GM12874 (cell line): ENCODE results near the gene ROR2.
A peak's percentile ranks its signal among the peaks of the same experiment; 100 is the strongest.

Source experiments
- CTCF ChIP-seq: IDR thresholded peaks from 2 replicates; pipeline ENCODE4 v1.5.1; 2011; ENCODE audit warnings: low read depth, mild to moderate bottlenecking, control low read depth, low read length, moderate library complexity; ENCODE audit not compliant: insufficient read depth

The ROR2 gene

DNA sequence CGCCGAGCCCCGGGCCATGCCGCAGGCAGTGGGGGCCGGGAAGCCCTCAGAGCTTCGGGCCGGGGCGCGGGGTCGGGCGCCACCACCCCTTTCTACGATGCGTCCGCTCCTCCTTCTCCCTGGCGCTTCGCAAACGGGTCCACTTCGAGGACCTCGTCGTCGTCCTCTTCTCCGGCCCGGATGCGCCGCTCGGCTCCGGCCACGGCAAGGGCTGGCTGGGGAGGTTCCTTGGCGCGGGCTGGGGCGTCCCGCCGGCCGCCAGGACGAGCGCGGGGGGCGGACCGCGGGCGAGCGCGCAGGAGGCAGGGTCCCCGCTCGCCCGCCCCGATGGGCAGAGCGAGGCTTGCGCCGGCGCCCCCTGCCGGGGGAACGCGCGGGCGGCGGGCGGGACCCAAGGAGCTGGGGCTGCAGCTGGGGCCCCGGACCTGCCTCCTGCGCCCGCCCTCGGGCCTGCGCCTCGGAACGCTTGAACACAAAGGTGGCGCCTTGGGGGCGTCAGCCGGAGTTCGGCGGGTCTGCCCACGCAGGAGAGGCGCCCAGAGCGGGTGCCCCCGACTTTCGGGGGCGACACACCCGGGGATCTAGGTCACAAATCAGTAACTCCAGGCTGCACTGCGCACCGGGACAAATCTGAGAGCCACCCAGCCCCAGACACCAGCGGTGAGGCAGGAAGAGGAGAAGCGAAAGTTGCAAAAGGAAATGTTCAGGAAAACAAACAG lies at the start of gene ROR2:
ROR2 (minus strand) TSS at position 283 of the 719 bp plus-strand sequence.
- peak; percentile 65 for TF ChIP-seq CTCF

DNA sequence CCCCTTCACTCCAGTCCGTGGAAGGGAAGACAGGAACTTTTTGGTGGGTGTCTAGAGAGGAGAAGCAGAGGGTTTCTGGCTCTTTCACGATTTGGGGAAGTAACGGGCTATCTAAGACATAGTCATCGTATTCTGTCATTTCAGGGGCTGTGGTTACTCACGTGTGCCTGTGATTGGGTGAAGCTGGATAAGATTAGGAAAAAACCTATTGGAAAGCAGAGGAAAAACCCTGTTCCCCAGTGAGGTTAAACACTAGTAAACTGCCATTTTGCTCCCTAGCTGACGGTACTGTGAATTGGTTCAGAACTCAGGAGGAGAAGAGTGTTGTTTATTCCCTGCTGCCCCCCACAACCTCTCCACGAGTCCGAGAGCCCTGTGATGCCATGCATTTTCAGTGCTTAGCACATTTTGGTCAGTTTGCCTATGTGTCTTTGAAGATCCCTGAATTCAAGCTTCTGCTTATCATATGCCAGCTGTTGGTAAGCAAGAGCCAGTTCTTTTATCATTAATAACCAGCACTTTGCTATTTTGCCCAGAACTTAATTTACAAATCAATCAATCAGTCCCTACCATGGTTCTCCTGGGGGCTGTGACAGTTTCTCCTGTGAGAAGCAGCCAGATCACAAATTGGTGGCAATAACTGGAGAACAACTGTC lies 45.1 kb upstream of the ROR2 start:
- no peak for TF ChIP-seq CTCF

- no peak for TF ChIP-seq CTCF
Observed at GRCh38 chr9:91994422-91994821, 44.4 kb upstream of the ROR2 start.

DNA sequence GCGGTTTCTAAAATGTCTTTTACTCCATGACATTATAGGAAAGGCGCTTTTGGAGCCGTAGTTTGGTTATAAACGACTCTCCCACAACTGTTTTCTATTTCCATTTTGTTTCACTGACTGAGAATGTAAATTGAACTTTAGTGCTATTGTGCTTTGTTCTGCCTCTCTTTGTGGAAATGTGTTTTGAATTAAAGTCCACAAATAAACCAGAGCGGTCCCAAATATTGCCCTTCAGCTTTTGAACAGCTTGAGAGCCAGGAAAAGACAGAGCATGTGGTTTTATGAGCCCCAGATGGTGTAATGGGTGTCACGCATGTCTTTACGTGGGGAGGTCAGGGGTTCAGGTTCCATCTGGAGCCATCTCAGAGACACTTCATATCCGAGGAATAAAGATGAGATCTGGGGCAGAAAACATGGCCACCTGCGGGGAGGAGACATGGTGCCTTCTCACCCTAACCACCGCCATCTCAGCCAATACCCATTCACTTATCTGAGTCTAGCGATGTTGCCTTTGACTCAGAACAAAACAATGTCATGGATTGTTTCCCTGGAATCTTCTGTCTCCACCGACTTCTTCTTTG lies 42.5 kb upstream of the ROR2 start:
- TF ChIP-seq CTCF = no peak

- TF ChIP-seq CTCF = no peak
Observed at GRCh38 chr9:91991721-91992341, 41.8 kb upstream of the ROR2 start.

- no peak for TF ChIP-seq CTCF
Observed at GRCh38 chr9:91986248-91986647, 36.2 kb upstream of the ROR2 start.

DNA sequence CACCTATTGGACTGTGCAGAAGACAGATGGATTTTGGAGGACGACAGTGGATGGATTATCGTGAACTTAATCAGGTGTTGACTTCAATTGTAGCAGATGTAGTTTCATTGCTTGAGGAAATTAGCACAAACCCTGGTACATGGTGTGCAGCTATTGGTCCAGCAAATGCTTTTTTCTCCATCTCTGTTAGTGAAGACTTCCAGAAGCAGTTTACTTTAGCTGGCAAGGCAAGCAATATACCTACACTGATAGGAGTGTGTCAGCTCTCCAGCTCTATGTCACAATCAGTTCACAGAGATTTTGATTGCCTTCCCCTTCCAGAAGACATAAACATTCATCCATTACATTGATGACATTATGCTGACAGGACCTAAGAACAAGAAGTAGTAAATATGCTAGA lies 35.7 kb upstream of the ROR2 start:
- no peak for TF ChIP-seq CTCF
